Epidermal melanocyte (primary cell): ENCODE measurements around the gene OPCML.

Source experiments
- DNase-seq: peaks from one replicate; pipeline ENCODE4 v3.0.0; 2011; ENCODE audit warnings: low spot score; ENCODE audit not compliant: insufficient read length

Gene OPCML

DNA sequence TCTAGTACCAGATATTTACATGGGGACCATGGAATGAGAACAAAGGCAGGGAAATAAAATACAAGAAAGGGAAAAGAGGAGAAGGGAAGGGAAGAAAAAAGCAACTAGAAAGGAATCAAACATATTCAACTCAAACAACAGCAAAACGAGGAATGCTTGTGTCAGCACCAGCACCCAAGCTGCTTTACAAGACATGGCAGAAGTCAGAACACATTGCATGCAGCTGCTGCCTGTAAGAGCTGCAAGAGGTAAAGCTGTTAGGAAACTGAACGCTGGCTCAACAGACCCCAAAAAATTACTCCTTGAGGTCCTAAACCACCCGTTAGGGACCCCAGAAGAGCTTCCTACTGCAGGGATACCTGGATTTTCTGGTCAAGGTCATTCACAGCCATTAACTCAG is 296.9 kb downstream of the OPCML start:
- no peak for DNase-seq

DNA sequence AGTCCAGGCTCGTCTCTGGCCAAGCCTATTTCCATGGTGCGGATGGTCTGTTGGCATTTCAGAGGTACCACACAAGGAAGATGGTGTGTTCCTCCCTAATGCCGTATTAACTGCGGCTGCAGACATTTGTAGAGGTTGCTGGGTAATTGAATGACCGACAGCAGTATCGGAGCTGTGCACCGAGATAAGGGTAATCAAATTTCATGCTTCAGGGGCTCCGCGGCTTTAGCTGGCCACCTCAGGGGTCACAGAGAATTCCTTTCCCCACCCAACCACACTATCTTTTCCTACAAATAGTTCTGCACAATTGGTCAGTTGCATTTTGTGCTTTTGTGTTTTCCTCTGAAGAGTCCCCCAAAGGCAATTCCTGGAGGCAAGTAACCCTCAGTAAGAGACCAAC is 297.4 kb downstream of the OPCML start:
- DNase-seq: no peak

DNA sequence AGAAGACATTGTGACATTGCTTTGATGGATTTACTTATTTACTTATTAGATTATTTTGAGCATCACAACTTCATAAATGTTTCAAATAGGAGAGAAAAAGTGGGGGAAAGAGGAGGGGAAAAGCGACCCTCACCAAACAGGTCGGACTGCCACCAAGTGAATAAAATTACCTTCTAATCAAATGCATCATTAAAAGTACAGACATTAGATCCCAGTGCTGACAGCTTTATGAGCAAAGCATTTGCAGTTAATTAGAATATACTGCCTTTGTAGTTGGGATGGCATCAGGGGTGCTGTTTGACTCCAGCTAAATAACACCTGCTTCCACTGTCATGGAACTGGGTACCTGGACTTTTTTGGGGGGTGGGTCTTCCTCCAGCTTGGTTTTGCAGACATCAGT is 299.6 kb downstream of the OPCML start:
- DNase-seq: no peak

DNA sequence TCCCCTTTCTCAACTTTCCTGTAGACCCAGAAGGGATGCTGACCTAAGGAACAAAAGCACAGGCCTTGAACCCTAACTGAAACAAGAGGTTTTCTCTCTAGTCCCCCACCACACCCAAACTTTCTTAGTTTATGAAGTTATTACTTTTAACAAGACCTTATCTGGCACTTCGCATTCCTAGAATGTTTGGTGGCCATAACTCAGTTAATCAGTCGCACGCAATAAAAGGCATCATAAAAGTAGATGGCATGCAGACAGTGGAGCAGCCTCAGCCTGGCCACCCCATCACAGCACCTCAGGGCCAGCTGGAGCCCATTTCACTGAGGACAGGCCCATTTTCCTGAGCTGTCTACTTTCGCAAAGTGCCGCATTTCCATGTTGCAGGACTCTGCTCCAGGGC is 301.9 kb downstream of the OPCML start:
- no peak for DNase-seq

DNA sequence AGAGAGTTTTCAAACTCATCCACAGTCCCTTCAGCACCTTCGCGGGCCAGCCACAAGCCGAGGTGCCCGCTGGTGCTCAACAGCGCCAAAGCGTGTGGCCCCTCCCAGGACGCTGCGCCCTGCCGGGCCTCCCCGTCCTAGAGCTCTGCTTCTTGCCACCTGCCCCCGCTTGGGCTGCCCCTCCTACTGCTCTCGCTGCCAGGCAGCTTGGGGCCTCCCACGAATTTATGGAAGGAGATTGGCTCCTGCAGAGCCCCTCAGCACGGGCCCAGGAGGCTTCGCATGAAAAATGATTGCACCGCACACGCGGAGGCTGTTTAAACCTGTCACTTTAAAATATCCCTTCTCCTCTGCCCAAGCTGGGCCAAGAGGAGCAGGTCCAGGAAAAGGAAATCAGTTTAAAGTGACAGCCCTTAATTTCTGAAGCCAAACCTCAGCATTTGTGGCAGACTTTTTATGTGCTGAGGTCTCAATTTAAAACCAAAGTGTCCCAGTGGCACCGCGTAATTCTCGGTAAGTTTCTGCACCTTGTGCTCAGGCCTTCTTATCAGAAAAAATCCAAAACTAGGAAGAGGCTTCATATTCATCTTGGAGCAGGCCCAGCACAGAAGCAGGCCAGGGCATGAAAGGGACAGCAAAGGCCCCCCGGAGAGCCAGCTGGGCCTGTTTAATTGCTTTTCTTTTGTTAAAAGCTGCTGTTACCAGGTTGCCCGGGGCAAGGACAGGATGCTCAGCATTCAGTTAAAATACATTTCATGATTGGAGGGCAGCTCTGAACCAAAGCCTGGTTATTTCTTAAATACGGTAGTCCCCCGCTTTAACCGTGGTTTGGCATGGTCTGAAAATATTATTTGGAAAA is 303.6 kb downstream of the OPCML start:
- DNase-seq: no peak

DNA sequence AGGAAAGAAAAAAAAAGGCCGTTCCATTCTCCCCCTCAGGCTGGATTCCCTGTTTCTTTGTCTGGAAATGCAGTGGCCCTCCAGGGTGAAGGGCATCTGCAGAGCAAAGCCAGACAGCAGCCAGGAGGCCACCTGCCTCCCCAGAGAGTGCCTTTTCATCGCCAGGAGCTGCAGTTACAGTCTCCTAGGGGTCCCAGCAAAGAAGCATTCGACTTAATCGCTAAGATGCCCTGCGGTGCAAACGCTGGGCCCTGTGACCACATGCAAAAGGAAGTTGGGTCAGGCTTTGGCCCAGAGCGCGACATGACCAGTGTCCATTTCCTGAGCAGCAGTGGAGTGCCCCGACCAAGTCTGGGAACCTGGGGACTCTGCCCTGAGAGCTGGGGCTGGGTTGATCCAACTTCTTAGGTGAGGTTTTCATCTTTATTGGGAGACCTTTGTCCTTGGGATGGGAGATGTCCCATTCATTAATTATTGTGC is 304.6 kb downstream of the OPCML start:
- DNase-seq: no peak

DNA sequence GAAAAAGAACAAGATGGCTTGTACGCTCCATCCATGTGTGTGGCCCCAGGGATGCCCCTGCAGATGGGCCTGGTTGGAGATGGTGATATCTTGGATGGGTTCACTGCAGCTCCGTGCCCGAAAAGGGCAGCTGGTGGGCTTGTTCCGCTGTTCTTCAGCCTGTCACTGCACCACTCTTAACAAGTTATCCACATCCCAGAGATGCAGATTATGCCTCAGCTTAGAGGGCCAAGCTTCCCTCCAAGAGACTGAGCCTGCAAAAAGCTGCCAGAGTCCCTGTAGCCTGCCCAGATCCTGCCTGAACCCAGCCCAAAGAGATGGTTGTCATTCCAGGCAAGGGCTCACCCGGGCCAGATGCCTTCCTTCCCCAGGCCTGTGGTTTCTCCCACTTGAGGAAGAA is 308.0 kb downstream of the OPCML start:
- no peak for DNase-seq

DNA sequence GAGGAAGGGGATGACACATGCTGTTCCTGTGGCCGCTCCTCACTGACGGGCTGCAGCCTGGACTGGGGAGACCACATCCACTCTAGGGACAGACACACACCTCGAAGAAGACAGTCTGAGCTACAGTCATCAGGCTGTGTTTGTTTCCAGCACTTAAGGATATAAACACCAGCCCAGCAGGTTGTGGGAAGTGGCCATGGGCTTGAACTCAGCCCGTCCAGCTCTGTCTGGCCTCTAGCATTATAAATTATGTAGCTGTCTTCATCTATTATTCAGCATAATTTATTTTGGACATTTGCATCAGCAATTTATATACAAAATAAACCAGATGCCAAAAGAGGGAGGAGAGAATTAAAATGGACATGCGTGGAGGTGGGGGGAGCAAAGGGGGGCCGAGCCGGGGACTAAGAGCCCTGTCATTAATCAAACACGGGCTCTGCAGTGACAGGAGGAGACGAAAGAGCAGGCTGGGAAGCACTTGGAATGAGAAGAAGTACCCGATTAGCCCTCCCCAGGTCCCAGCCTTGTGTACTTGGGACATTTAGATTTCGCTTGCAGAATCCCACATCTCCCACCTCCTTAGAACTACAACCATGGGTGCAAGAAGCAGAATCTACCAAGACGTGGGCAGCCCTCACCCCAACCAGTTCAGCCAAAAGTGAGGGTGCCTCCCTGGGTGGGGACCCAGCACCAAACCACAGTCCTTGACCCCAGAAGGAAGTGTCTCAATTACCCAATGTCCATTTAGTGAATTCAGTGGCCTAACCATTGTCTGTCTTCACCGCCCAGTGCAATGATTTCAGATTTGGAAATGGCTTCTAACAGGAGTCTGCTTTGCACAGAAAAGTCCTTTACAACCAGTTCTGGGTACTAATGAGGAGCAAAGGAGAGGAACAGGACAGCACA is 309.6 kb downstream of the OPCML start:
- DNase-seq: no peak

DNA sequence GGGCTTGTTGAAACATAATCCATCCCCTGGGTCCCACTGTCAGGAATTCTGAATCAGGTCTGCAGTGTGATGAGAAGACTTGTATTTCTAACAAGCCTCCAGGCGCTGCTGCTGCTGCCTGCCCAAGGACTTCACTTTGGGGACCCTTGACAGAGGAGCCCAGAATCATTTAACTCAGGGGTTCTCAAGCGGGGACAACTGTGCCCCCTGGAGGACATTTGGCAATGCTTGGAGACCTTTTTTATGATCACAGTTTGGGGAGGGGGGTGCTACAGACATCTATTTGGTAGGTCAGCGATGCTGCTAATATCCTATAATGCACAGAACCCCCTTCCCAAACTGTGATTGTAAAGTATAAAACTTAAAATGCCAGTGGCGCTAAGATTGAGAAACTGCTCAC is 312.8 kb downstream of the OPCML start:
- no peak for DNase-seq

DNA sequence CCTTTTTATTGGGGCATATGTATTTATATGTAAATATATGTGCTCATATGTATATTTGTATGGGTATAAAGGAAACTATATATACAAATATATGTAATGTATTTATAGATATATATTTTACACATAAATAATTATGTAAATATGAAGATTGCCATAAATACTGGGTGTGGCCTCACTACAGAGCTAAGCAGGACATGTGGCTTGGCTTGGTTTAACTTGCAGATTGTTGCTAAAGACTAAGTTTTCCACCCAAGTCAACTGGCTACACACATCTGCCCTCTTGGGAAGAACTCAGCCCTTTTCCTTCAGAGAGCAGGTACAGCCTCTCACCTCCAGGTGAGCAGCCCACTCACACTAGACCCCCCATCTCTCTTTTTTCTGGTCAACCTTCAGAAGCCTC is 315.5 kb downstream of the OPCML start:
- no peak for DNase-seq

DNA sequence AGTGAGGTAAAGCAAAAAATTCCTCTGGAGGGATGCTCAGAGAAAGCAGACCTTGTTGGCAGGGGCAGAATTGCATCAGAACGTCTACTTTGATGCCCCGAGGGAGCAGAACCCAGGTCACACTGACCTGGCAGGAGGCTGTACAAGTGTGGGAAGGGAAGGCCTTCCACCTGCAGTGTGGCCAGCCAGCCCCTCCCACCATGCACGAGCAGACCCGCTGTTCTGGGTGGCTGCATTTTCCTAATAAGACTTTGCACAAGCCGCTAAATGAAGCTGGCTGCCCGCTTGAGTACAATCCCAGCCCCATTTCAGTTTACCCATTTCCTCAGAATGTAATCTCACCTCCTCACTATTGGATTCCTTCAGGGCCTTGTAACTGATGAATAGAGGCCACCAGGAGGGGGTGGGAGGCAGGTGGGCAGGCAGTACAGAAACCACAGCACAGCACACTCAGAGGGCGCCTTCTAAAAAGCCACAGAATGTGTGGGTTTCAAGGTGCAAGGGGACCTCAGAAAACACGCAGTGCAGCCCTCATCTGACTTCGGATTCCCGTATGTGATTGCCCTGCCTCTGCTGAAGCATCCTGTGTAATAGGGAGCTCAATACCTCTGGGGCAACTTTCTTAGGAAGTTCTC is 316.6 kb downstream of the OPCML start:
- DNase-seq: no peak

DNA sequence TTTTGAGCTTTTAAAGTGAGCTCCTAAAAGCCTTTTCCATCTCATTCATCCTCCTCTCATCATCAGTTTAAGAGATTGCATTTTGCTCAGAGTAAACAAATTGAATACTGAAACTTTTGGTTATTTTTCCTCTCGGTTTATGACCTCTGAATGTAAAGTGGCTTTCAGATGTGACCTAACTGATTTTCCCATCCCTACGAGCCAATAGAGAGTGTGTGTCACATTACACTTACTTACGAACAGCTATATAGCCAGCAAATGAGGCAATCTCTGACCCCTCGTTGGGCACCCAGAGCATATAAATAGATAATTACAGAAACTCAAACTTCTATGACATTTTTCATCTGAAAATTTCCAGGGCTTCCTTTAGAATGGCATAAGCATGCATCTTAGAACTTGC is 317.7 kb downstream of the OPCML start:
- no peak for DNase-seq

DNA sequence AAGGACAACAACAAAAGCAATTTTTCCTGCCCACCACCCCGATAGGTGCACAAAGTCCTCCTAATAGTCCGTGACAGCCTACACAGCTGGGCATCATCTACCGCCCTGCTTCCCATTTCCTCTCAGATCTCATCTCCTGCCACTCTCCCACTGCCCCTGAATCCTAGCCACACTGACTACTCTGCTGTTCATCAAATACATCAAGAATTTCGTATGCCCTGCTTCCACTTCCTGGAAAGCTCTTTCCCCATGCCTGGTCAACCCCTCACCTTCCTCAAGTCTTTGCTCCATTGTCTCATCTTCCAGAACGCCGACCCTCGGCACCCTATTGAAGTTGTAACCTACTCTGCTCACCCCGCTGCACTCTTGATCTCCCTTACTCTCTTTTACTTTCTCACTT is 320.1 kb downstream of the OPCML start:
- DNase-seq: no peak

DNA sequence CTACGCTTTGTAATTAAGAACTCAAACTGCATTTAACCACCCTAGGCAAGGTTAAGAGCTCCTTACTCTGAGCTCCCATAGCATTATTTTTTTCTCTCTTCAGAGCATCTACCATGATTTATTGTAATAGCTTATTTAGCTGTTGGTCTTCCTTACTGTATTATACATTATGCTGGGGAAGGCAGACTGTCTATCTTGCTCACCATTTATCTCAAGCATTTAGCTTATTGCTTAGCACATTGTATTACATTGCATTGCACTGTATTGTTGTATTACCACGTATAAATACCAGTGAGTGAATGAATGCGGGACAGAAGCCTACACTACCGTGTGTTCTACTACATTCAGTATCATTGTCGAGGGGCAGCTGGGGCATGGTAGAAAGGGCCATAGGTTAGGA is 324.3 kb downstream of the OPCML start:
- DNase-seq: no peak

DNA sequence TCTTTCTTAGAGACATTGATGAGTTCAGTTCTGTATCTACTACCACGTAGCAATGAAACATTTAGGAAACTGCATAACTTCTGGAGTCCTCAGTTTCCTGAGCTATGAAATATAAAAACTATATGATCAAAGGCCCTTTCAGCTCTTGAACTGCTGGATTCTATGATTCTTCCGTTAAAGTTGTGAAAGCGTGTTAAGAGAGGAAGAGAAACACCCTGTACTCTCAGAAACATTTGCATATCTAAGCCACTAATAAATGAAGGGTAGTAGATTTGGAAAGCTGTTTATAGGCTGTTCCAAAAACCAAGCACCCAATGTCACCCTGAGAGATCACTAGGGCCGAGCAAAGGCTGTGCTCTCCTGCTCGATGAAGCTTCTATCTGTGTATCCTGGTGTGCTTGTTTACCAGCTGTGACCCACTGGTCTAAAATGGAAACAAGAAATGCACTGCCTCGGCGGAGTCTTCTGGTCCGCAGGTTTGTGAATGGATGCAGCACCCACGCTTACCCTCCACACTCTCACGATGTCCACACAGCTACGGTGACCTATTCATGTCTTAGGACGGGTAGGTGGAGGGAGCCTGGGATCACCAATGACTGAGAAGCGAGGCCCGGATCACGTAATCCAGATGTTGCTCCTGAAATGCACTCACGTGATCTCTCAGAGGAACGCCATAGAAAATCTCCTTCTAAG is 325.8 kb downstream of the OPCML start:
- DNase-seq: no peak

DNA sequence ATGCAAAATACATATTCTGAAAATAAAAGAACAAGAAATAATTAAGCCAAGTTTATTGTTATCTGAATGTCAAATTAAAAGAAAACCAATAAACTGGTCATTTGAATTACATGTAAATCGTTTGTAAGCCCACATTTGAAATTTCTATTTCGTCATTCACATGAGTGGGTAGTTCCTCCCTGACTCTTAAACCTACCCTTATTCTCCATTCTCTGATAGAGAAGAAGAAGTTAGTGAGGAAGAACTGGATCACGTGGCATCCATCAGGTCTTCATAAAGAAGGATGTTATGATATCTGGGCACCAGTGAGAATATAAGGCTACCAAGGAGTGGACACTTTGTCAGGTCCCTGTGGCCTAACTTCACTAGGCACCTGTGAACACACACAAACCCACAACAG is 328.1 kb downstream of the OPCML start:
- DNase-seq: no peak

DNA sequence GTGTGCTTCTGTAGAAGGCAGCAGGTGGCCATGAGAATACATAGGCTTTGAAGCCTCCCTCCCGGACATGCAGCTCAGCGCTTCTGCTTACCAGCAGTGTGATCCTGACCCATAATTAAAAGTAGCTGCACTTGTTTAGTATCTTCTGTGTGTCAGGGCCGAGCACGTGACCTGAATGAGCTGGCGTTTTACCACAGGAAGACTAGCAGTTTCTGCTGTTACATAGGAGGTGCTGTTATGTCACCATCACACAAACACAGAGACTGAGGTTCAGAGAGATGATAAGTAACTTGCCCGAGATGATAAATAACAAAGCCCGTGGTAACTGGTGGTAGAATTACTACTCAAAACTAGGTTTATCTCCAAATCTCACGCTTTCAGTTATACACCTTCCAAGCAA is 329.5 kb downstream of the OPCML start:
- DNase-seq: no peak

DNA sequence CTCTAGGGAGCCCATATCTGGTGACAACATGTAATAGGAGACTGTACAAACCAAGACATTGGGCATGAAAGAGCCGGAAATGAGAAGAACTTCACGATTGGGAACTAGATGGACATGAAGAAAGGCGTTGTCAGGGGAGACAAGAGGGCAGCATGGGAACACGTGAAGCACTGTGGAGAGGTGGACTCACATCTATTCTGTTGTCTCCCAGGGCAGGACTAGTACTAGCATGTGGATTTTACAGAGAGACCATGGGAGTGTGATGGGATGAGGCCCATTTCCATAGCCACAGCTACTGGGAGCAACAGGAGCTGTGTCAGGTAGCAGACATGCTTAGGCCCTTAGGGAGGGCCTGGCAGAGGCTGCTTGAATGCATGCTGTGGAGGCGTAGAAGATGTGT is 333.9 kb downstream of the OPCML start:
- no peak for DNase-seq

DNA sequence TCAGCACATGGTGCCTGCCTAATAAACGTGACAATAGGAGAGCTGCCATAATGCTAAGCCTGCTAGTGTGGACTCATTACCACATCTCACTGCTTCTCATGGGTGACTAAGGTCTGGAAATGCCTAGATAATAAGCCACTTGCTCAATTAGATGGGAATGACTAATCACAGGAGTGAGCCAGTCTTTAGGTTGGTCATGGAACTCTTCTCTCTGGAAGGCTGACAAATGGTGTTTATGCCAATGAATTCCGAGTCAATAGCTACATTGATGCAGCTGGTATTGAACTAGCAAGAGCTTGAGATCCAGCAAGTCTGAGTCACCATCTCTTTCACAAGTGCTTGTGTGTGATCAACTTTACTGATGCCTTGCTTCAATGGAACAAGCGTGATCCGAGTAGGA is 334.9 kb downstream of the OPCML start:
- DNase-seq: no peak

DNA sequence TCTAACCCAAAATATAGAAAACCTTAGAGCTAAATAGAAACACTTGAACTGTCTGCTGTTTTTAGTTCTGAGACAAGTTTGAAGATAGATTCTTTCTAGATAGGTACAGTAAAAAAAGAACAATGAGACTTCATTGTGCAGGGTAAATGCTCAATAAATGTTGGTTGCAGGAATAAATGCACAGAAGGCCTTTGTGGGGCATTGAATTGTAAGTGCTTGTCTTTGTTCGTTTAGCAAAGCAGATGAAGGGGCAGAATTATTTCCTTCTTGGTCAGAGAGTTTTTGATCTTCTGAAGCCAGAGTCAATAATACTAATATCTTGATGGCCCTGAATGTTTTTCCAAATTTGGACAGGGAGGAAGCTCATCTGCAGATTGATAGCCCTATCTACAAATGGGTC is 340.4 kb downstream of the OPCML start:
- DNase-seq: no peak

DNA sequence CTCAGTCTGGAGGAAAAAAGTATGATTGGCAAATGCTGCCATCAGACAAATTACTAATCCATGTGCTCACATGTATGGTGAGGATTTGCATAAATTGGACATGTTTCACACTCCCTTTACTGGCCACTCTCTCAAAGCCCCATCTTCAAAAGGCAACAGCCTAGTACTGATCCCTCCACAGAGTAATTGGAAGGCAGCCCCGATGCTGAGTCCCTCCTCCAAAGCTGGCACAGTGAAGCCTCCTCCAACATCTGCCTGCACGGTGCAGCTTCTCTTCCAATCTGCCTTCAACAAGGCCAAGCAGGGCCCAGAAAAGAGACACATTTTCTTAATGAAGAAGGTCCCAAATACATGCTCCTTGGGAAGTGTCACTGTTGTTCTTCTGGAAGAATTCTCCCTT is 350.6 kb downstream of the OPCML start:
- no peak for DNase-seq
